Esophagus squamous epithelium (tissue), 4 donors: ENCODE results near the gene ULK4.

ENCODE experiments used
- CTCF ChIP-seq, 6 experiments: fragments of 450-650 bp in 4 of 6; fragments of 200-600 bp in 2 of 6; sonication (generic) in 2 of 6; IDR thresholded peaks; one replicate each; pipeline ENCODE4 v1.5.1; 2016 to 2019; ENCODE audit warnings: antibody characterized with exemption in 6 of 6, mild to moderate bottlenecking in 4 of 6, moderate library complexity in 4 of 6
- POLR2A ChIP-seq, 4 donors: fragments of 450-650 bp; IDR thresholded peaks; one replicate each; pipeline ENCODE4 v1.6.1; 2017; ENCODE audit warnings: antibody characterized with exemption in 4 of 4, mild to moderate bottlenecking in 4 of 4, moderate library complexity in 3 of 4

DNA sequence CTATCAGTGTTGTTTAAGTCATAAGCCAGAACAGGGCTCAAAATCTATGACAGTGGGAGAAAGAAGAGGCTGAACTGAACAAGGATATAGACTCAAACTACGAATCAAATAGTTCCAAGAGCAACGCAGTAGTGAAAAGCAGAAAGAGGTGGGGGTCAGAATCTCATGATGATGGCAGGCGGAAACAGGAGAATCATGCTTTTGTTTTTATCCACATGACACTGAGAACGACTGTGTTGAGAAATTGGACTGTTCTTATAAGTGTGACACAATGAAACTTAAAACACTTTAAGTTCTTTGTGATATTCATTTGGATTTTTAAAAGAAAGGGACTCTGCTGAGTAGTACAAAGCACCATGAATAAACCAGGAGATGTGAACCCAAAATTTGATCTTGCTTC, 309.4 kb downstream of the ULK4 start:
- TF ChIP-seq CTCF (IDR thresholded peaks at IDR 0.05), result no peak
- TF ChIP-seq POLR2A (IDR thresholded peaks at IDR 0.05), result no peak
